Inferior parietal cortex (tissue), 1 donor: ENCODE results near the gene ZSCAN18.
"Not testable (repeated sequence)": the region's sequence is repeated elsewhere in the genome, so short reads cannot be mapped to it uniquely, and the experiment has no call there.

Source experiments
- DNase-seq: peaks from one replicate; pipeline ENCODE4 v3.0.0-alpha.2; 2016; ENCODE audit errors: extremely low spot score

The ZSCAN18 gene, protein sequence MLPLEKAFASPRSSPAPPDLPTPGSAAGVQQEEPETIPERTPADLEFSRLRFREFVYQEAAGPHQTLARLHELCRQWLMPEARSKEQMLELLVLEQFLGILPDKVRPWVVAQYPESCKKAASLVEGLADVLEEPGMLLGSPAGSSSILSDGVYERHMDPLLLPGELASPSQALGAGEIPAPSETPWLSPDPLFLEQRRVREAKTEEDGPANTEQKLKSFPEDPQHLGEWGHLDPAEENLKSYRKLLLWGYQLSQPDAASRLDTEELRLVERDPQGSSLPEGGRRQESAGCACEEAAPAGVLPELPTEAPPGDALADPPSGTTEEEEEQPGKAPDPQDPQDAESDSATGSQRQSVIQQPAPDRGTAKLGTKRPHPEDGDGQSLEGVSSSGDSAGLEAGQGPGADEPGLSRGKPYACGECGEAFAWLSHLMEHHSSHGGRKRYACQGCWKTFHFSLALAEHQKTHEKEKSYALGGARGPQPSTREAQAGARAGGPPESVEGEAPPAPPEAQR

DNA sequence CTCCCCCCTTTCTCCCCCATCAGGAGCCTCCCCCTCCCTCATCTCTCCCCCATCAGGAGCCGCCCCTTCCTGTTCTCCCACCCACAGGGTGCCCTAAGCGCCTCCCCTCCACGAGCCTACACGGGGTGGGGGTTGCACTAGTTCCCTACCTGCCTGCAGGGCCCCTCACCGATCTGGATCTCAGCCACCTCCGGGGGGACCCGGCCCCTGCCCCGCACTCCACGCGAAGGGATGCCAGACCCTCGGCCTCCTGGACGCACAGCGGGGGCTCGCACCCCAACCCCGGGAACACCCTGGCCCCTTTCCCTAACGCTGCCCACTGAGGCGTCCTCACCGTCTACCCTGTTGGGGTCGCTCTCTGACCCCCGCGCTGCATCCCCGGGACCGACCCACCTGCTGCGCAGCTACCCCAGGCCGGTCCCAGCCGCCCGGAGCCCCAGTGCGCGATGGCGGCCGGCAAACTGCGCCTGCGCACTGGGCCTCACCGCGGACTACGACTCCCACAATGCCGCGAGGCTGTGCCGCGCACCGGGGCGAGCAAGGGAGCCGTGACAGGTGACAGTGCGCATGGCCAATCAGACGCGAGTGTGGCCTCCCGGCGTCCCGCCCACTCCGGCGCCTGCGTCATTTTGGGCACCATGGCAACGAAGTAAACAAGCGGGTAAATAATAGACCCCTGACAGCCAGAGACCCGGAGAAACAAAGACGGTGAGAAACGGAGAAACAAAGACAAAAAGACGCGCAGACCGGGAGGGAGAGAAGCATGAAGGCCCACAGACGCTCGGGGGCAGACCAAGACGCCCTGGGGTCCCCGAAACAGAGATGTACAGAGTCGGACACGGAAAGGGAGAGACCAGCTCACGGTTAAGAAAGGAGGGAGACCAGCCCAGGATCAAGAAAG, at the start of gene ZSCAN18:
ZSCAN18 (minus strand) TSS at position 451 of the 901 bp plus-strand sequence. CDS start 7,964 bp downstream, outside the sequence.
- DNase-seq: peak; percentile 98

DNA sequence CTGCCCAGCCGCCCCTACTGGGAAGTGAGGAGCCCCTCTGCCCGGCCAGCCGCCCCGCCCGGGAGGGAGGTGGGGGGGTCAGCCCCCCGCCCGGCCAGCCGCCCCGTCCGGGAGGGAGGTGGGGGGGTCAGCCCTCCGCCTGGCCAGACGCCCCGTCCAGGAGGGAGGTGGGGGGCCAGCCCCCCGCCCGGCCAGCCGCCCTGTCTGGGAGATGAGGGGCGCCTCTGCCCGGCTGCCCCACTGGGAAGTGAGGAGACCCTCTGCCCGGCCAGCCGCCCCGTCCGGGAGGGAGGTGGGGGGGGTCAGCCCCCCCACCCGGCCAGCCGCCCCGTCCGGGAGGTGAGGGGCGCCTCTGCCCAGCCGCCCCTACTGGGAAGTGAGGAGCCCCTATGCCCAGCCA, 49.4 kb upstream of the ZSCAN18 start:
- not testable (repeated sequence) for DNase-seq

DNA sequence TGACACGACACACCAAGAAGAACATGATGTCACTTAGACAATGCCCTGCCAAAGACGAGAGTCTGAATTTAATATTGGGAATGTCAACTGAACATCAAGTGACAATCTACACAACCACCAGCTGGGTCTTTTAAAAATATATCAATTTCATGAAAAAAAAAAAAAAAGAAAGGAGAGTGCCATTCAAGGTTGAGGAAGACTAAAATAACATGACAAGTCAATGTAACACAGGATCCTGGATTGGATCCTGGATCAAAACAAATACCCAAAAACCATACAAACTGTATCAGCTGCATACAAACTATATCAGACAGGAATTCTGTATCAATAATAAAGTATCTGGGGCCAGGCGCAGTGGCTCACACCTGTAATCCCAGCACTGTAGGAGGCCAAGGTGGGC, 47.8 kb upstream of the ZSCAN18 start:
- no peak for DNase-seq

DNA sequence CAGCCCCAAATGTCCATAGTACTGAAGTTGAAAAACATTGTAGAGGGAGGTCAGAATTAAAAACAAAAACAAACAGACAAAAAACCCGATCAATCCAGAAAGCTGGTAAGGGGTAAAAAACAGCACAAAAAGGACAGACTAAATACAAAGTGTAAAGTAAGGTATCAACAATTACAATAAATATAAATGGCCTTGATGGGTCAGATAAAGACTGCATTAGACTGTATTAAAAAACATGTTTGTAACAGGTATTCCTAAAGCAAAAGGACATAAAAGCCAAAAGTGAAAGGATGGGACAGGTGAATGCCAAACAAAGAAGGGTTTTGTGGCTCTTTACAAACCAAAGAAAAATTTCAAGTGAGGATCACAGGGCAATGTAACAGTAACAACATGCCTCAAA, 36.2 kb upstream of the ZSCAN18 start:
- DNase-seq: no peak

DNA sequence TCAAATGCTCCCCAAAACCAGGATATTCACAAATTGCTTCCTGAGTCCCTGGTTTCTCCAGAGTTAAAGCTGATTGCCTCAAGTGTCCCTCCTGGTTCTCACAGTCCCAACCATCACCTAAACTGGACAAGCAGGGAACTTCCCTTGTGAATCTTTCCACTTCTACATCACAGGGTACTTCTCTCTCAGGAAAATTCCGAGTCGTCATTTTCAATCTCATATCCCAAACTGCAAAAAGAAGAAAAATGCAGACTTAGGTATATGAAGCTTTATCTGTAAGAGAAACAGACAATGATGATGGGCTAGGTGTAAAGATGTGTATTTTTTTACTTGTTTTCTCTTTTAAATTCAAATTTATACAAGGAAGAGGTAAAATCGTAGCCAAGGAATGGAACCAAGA, 31.3 kb upstream of the ZSCAN18 start:
- no peak for DNase-seq

DNA sequence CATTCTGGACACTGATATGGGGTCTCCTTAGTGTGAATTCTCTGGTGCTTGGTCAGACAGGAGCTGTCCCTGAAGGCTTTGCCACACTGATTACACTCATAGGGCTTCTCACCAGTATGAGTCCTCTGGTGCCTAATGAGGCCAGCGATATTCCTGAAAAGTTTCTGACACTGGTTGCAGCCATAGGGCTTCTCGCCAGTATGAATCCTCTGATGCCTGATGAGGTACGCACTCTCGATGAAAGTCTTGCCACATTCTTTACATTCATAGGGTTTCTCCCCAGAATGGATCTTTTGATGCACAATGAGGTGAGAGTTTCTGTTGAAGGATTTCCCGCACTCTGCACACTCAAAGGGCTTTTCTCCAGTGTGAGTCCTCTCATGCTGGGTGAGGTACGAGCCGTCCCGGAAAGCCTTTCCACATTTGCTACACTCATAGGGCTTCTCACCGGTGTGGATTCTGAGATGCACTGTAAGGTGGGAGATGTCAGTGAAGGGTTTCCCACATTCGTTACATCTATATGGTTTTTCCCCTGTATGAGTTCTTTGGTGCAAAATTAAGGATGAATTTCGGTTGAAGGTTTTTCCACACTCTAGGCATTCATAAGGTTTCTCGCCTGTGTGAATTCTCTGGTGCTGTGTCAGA, 30.1 kb upstream of the ZSCAN18 start:
- DNase-seq: no peak

DNA sequence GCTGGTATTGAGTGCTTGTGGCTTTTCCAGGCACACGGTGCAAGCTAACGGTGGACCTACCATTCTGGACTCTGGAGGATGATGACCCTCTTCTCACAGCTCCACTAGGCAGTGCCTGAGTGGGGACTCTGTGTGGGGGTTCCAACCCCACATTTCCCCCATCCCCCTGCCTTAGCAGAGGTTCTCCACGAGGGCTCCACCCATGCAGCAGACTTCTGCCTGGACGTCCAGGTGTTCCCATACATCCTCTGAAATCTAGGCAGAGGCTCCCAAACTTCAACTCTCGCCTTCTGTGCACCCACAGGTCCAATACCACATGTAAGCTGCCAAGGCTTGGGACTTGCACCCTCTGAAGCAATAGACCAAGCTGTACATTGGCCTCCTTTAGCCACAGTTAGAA, 25.3 kb upstream of the ZSCAN18 start:
- no peak for DNase-seq

DNA sequence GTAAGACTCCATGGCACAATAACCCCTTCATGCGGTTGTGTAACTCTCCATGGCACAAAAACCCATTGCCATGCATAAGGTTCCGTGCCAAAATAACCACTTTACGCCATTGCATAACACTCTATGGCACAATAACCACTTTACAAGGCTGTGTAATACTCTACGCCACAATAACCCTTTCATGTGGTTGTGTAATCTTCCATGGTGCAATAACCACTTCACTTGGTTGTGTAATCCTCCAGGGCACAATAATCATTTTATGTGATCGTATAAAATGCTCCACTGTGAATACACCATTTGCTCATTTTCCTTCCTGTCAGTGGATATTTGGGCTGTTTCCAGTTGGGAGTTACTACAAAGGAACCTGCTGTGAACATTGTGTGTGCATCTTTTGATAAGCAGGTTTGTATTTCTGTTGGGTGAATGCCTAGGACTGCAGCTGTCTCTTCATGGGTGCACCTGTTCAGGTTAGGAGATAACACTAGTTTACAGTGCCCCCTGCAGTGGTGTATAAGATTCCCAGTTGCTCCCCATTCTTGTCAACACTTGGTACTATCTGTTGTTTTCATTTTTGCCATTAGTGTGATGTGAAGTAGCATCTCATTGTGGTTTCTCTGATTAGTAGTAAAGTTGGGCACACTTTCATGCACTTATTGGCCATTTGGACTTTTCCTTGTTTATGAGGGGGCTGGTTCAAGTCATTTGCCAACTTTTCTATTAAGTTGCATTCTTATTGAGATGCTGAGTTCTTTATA, 21.1 kb upstream of the ZSCAN18 start:
- DNase-seq: no peak

DNA sequence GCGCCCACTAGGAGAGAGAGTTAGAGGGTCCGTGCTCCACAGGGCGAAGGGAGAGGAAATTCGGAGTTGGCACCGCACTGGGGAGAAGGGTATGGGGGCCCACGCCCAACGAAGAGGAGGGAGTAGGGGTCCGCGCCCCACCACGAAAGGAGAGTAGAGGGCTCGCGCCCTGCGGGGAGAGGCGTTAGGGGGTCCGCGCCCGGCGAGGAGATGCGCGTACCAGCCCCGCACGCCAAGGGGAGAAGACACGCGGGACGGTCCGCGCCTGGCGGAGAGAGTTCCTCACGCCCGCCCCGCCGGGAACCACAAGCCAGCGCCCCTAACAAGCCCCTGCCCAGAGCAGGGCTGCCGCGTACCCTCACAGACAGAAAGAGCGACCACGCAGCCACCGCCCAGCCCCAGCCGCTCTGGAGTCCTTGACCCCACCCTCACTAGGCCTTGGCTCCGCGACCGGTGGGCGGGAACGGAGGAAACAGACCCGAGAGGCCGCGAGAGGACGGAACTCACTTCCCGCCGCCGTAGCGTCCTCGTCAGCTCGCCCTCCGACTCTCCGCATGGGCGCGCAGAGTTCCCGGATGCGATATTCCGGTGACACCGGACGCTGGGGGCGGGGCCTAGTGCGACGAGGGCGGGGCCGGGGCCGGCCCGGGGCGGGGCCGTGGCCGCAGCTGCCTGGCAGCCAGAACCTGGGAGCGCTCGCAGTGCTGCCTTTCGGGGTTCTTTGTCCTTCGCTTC, 20.0 kb upstream of the ZSCAN18 start:
- DNase-seq: no peak

DNA sequence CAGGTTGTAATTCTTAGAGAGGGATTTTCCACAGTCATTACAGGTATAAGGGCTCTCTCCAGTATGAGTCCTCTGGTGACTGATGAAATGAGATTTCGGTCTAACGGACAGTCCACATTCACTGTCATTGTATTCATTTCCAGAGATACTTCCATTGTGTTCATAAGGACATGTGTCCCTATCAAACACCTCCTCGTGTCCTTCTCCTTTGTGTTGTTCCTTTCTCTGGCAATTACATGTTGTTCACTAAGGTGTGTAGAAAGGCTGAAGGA, 10.5 kb upstream of the ZSCAN18 start:
- DNase-seq: no peak

DNA sequence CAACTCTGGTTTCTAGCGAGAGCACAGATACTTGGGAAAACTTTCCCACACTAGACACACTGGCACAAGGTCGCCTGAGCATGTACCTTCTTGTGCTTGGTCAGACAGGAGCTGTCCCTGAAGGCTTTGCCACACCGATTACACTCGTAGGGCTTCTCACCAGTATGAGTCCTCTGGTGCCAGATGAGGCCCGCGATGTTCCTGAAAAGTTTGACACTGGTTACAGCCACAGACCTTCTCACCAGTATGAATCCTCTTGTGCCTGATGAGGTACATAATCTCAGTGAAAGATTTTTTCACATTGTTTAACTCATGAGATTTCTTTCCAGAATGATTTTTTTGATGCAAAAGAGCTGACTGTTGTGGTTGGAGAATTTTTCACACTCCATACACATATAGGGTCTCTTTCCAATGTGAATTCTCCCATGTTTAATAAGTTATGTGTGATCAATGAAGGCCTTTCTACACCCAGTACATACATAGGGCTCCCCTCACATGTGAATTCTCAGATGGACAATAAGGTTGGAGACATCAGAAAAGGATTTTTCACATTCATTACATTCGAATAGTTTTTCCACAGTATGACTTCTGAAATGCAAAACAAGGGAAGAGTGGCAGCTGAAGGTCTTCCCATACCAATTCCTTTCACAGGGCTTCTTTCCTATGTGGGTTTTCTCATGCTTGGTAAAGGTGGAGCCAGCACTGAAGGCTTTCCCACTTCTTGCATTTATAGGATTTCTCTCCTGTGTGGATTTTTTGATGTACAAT, 9.9 kb upstream of the ZSCAN18 start:
- no peak for DNase-seq

DNA sequence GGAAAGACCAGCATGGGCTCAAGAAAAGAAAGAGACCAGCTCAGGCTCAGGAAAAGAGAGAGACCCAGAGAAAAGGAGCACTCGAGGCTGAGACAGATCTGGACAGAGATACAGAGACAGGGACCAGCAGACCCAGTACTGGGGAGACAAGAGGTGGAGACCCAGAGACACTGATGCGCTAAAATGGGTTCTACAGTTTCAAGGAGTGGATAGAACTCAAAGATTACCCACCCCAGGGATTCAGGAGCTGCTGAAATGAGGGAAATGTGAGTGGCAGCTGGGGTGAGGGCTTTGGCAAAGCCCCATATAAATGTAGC, 609 bp upstream of the ZSCAN18 start:
- no peak for DNase-seq

DNA sequence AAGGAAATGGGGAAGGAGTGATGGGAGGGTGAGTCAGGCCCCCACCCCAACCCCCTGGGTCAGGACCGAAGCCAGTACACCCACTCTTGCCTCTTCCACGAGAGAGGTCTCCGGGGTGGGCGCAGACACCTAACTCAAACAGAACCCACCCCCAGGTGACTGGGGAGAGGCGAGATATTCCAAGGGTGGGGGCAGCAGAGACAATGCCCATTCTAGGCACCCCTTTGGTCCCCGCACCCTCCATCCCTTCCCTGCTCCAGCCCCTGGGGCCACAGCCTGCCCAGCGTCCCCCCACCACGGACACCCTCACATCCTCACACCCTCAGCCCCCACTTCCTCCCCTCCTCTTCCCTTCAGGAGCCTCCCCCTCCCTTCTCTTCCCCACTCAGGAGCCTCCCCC, 682 bp downstream of the ZSCAN18 start:
- no peak for DNase-seq

DNA sequence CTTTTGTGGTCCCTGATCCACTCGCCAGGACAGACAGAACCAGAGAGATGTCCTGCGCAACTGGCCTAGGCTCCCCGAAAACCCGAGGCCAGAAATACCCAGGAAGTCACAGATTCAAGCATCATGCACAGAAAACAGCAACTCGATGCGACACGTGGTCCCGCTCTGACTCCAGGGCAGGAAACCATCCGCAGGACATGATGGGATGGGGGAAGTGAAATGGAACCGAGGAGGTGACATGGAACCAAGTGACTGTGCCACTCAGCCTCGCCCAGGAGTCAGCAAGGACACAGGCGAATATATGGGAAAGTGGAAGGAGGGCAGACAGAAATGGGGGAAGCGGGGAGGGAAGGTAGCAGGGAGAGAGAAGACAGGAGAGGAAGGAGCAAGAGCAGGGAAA, 1.1 kb downstream of the ZSCAN18 start:
- DNase-seq: no peak

DNA sequence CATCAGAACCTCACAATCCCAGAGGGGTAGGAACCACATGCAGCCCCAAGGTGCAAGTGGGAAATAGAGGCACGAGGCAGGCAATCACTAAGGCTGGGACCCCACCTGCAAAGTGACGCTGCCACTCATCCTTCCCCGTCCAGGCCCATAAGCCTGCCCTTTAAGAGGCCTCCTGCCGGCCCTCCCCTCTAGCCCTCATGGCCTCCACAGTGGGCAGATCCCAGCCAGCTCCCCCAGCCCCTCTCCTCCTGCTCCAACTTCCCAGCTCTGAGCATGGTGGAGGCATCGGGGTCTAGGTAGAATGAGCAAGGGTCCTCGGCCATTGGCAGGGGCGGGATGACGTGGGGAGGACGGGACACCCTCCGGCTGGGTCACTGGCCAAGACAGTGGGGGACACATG, 2.7 kb downstream of the ZSCAN18 start:
- no peak for DNase-seq

DNA sequence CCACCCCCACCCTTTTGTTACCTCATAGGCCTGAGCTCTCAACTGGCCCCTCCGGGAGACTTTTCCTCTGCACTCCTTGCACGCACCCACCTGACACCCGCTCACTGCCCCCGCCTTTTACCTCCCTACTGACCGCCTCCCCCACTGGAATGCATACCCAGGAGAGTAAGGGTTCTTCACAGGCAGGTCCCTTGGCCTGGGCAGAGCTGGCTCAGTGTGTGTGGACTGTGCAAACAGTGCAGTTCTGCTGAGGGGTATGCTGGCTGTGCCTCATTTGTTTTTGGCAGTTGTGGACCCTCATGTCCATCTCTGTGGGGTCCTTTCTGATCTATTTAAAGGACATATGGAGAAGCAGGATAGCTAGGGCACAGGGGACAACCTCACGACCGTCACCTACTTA, 5.0 kb downstream of the ZSCAN18 start:
- DNase-seq: no peak

DNA sequence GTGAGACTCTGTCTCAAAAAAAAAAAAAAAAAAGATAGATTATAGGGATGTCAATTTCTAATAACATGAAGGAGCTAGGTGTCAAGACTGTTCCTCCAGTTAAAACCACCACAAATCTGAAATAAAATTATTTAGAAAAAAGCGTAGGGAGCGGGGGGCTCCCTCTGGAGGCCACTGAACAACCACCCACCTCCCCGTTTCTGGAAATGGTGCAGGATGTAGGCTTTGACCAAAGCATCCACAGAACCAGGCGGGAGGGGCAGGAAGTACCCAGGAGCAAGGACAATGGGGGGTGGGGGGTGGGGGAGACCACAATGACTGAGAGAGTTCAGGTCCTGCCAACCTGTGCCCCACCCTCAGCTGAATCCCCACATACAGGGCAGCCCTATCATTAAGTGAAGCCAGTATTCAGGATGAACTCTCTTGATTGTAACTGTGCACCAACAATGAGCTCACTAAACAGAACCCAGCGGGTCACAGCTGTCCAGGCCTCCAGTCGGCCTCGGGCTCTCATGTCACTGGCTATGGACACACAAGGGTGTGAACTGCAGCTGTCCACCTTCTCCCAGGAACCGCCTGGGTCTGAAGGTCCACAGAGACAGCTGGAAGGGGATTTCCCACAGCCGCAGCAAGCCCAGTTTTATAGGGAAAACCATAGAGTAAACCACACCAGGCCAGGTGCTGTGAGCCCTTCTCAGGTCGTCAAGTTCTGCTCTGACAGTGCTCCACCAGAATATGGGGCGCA, 6.6 kb downstream of the ZSCAN18 start:
- DNase-seq: no peak

DNA sequence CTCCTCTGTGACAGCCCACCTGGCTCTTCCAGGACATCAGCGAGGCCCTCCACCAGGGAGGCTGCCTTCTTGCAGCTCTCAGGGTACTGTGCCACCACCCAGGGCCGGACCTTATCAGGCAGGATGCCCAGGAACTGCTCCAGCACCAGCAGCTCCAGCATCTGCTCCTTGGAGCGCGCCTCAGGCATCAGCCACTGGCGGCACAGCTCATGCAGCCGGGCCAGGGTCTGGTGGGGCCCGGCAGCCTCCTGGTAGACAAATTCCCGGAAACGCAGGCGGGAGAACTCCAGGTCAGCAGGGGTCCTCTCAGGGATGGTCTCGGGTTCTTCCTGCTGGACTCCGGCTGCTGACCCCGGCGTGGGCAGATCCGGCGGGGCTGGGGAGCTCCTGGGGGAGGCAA, 8.2 kb downstream of the ZSCAN18 start:
- no peak for DNase-seq

DNA sequence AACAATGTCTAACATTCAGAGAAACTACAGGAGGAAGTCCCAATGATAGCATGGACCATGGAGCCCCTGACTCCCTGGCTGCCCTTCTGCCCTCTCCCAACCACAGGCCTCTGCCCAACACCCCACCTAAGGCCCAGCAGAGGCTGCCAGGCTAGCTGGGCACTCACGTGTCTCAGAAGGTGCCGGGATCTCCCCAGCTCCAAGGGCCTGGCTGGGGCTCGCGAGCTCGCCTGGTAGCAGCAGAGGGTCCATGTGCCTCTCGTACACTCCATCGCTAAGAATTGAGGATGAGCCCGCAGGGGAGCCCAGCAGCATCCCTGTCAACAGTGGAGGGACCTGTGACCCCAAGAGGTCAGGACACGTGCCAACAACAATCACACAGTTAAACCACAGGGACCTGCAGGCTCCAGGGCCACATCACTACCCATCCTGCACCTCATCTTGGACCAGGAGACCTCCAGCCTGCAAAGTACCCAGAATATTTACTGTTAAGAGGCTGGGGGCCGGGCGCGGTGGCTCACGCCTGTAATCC, 9.4 kb downstream of the ZSCAN18 start:
- DNase-seq: no peak
